Hippocampal formation (tissue), 2 donors: ENCODE measurements around the gene MRPL45.

Source experiments
- DNase-seq, 2 donors: peaks; one replicate each; lab custom pipeline; 2025; lab: John Stamatoyannopoulos, UW

The MRPL45 gene

DNA sequence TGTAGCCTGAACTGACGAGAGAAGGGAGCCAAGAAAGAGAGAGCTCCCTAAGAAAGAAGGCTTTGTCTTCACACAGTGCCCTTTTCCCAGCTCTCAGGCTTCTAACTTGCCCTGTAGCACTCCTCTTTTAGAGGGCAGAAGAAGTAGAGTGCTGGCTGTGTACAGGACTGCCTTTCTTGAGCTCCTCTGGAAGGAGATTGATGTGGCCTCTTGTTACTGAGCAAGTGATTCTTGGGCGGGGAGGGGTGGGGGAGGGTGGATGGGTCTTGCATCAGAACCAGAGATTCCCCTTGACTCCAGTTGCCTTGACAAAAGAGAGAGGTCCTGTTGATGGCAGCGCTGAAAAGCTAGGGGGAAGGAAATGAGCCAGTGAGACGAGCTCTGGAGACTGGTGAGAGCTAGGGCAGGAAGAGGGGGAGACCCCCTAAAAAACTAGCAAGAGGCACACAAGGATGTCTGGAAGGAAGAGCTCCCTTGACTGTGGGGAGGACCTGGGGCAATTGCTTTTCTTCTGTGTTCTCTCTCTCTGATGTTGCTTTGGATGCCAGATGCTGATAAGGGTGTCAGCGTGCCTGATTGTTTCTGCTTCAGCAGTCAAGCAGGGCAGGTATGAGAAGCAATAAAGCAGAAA is 28.4 kb downstream of the MRPL45 start:
- peak in 1 of 2 donors; percentile 40 for DNase-seq

- peak; percentile 35 to 57 for DNase-seq
Measured at GRCh38 chr17:38326996-38327792, 30.2 kb downstream of the MRPL45 start.

DNA sequence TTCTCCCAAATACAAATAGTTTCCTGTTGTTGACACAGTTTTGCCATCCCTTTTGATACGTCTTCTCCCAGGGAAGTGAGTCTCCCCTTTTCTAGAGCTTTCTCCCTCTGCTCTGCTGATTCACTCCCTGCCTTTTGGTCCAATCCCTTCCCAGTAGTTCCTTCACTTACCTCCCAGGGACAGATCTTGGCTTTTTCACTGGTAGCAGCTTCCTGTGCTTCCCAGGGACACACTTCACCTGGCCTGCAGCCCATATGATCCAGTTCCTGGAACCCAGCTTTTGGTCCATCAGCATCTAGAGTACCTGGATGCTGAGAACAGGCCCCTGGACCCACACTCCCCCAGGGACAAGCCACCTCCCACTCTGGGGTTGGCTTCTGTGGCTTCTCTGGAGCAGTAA is 31.0 kb downstream of the MRPL45 start:
- DNase-seq: no peak

DNA sequence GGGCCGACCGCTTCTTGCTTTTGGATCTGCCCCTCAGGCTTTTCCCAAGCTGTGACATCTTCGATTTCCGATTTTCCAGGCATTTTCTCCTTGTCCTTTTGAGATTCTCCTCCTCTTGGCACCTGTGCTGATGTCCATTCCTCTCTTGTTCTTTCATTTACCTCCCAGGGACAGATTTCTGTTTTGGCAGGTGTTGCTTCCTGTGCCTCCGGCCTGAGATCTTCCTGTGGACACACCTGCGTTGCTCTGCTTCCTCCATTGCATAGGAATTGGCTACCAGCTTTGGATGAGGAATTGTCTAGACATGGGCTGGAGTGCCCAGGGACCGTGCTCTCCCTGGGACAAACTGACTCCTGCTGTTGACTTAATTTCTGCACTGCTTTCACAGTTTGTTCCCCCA is 31.7 kb downstream of the MRPL45 start:
- DNase-seq: no peak

DNA sequence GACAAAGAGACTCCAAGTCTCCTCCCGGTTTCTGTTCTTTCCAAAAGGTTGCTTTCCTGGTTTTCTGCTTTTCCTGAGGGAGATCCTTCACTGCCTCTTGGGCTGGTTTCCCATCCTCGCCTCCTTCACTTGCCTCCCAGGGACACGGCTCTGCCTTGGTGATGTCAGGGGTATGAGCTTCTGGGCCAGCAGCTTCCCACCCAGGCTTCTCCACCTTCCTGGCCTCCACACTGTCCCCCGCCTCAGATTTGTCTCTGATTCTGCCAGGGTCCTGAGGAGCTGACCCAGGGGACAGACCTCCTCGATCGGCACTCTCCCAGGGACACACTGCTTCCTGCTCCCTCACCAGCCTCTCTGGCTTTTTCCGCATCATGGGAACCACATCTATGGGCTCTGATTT is 32.3 kb downstream of the MRPL45 start:
- no peak for DNase-seq

DNA sequence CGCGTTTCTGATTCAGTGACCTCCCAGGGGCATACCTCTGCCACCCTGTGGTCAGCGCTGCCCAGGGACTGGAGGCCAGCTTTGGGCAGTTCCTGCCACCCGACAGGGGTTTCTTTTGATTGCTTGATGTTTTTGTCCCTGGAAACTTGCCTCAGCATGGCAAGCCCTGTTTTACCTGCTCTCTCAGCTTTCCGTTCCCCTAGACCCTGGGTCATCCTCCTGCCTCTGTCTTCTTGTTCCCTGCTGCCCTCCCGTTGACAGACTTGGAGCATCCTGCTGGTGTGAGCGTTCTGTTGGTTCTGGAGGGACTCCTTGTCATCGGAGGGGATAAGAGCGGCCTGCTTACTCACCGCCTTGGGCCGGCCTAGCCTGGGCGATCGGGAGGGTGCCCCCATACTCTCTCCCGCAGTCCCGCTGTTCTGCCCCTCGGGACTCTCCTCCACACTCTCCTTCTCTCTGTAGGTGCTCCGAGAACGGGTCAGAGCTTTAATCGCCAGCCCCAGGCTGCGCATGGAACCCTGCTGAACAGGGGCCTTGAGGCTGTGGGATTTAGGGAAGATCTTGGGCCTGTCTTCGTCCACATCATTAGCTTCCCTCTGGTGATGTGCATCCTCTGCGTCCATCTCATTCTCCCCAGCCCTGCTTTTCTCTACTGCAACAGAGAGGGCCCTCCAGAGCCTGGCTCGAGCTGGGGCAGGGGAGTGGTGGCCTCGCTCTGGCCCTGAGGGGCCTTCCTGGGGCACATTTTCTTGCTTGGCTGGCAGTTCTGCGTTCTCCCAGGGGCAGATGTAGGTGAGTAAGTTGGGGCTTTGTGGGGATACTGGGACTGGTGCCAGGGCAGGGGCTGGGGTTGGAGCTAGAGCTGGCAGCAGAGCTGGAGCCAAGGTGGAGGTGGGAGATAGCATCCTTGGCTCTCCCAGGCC is 33.1 kb downstream of the MRPL45 start:
- no peak for DNase-seq

DNA sequence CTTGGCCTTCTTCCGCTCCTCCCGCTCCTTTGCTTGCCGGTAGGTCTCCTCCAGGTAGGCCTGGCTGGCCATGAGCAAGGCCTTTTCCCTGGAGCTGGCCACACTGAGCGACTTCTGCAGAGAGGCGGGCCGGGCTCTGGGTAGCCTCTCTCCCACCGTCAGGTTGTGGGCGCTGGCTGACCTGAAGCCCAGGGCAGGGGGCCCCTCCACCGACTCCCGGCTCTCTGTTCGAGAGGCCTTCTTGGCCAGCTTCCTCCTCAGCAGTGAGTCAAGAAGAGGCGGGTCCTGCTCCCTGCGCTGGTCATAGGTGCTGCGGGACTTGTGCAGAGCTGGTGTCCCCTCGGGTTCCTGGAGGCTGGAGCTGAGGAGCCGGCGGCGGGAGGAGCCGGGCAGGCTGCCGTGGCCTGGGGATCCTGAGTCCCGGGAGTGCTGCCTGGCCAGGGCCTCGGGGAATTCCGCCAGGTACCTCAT is 34.0 kb downstream of the MRPL45 start:
- DNase-seq: no peak

GRCh38 chr17:38332735-38333134 is 35.8 kb downstream of the MRPL45 start:
- no peak for DNase-seq

GRCh38 chr17:38333635-38334295 is 36.8 kb downstream of the MRPL45 start:
- DNase-seq: peak in 1 of 2 donors; percentile 11

- no peak for DNase-seq
Measured at GRCh38 chr17:38334480-38335364, 37.8 kb downstream of the MRPL45 start.

GRCh38 chr17:38336838-38337237 is 39.9 kb downstream of the MRPL45 start:
- no peak for DNase-seq

GRCh38 chr17:38338053-38338452 is 41.1 kb downstream of the MRPL45 start:
- no peak for DNase-seq

DNA sequence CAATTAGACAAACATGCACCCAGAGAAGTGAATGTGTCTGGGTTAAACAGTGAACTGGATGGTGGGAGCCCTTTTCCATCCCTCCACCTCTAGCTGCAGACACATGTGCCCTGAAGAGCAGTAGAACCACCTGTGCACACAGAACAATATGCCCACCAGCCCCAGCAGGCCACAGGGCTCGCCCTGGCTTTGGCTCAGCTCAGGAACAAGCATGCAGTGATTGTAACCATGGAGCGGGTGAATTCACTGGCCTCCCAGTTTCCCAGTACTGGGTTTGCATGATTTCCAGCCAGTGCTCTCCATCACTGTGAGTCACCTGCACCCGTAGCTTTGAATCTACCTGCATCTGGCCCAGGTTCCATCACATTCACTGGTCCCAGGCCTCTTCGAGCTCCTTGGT is 41.6 kb downstream of the MRPL45 start:
- no peak for DNase-seq

GRCh38 chr17:38339891-38340290 is 42.9 kb downstream of the MRPL45 start:
- no peak for DNase-seq

GRCh38 chr17:38341035-38341721 is 44.2 kb downstream of the MRPL45 start:
- peak; percentile 73 to 81 for DNase-seq

GRCh38 chr17:38342886-38343607 is 46.1 kb downstream of the MRPL45 start:
- no peak for DNase-seq

DNA sequence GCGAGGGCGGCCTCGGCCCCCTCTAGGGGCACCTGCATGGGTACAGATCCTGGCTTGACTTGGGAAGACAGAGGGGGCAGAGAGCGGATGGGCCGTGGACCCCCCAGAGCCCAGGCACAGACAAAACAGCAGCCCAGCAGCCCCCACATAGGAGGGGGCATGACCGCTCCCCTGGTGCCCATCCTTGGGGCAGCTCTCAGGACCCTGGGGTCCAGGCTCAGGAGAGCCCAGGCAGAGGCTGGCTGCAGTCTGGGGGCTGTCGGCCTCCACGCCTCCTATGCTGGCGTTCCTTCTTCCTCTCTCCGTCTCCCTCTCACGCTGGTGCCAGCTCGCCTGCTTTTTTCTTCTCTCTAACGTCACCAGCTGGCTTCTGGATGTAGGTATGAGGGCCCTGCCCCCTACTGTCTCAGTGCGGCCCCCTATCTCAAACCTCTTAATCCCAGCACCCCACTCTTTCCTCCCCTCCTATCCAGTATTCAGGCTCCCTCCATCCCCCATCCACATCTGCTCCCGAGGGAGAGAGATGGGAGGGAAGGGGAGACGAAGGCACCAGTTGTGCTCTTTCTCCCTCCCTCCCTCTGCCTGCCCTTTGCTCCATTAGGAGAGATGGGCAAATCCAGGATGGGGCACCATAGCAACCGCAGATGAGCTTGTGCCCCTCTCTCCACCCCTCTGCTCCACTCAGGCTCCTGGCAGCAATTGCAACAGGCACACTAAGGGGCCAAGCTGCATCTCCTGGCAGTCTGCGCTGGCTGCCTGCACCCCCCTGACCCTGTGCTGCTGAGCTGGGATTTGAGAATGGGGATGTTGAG is 46.8 kb downstream of the MRPL45 start, which contains the start of gene GPR179:
Gene GPR179 (minus strand): TSS at position 349 of the 812 bp plus-strand sequence. CDS start 167 bp downstream, at position 182.
- DNase-seq: no peak

DNA sequence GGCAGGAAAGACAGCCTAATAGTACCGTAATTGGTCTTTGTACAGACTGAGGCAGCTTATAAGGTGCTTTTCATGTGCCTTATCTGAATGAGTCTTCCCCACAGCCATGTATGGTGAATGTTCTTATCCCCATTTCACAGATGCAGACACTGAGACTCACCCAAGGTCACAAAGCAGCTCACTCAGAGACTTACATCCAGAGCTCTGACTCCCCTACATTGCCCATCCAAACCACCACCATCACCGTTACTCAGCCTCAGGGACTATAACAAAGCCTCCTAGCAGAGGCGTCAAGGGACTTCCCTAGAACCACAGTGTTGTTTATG is 47.4 kb downstream of the MRPL45 start:
- no peak for DNase-seq

DNA sequence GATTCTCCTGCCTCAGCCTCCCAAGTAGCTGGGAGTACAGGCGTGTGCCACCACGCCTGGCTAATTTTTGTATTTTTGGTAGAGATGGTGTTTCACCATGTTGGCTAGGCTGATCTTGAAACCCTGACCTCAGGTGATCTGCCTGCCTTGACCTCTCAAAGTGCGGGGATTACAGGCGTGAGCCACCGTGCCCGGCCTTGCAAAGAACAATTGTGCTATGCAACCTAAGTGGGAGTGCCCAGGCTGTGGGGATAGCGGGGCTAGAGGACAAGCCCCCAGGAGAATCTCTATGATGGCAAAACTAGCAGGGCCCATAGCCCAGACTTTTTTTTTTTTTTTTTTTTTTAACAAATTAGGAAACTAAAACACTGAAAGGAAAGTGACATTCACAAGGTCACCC is 48.8 kb downstream of the MRPL45 start:
- no peak for DNase-seq
